ENCODE measurements around the gene GPR137C. TPM values are rescaled to one million over a fixed set of nuclear protein-coding genes. Genes with fewer than 3 reads are reported as not detected.
A peak's percentile ranks its signal among the peaks of the same experiment; 100 is the strongest.
"Not testable (repeated sequence)": the region's sequence is repeated elsewhere in the genome, so short reads cannot be mapped to it uniquely, and the experiment has no call there.

Gene GPR137C
- total RNA-seq, 1 donor from 2014 or later, result 0.65 TPM

DNA sequence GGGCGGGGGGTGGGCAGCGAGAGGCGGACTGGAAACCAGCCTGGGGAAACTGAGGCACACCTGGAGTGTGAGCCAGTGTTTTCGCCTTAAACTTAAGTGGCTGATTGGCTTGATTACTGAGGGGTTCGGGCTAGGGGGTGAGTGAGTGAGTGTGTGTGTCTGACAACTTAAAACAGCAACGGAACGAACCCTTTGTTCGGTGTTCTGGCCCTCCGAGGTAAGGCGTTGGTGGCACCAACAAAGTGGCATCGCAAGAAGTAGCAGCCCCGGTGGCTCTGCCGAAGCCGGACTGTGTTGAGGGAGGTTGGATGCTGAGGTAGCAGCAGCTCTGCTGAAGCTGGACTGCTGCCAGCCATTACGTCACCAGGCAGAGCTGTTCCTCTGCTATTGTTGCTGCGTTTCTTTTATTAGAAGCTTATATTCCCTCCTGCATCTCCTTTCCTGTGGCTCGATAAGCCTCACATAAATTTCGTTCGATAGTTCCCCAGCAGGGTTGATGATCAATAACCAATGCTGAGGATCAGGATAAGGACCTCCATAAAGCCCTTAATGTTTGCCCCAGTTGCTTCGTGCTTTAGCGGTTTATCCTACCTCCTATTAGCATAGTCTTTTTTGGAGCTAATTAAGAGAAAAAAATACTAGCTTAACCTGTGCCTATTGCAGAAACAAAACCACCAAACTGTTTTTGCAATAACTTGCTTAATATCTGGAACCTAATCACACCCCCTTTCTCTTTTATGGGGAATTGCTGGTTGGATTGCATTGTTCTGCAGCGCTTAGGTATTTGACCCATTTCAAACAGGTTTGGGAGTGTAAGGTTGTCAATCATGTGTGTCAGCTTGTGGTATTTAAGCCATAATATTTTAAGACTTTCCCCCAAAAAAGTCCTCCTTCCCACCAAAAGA lies 1.3 kb downstream of the GPR137C start:
- ATAC-seq (ENCODE audit: poor library complexity) (peak; percentile 48), DNase-seq (peak; percentile 93)
- intact Hi-C loops (cut with DNase I), result no loop called here

DNA sequence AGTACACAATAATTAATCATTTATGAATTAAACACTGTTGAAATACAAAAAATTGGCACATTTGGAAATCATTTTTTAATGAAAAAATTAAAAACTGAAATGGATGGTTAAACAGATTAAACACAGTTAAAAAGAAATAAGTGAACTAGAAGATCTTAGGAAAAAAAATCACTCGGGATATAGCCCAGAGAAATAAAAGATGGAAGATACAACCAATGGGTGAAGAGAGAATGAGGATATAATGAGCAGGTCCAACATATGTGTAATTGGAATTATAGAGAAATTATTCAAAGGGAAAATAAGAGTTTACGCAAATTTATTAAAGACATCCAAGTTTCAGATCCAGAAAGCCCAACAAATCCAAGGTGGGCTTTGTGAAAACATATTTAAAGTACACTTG lies 6.1 kb downstream of the GPR137C start:
- intact Hi-C loops (cut with DNase I), result no loop called here
- ATAC-seq (ENCODE audit: poor library complexity), result no peak
- no peak for DNase-seq

DNA sequence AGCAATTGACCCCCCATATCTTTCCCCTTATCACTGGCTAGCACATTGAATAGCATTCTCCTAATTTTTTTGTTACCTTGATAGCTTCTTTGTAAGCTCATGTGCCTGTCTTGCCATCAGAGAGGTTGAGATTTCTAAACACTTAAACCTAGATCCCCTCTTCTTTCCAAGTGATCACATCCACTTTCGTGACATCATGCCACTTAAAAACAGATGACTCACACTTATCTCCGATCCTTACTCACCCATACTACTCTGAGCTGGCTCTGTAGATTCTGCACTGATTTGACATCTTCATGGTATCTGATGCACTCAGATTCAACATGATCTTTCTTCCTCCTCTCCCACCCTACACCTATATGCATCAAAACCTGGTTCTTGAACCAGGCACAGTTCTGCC lies 10.5 kb downstream of the GPR137C start:
- intact Hi-C loops (cut with DNase I), result no loop called here
- DNase-seq (no peak), ATAC-seq (ENCODE audit: poor library complexity) (no peak)

GRCh38 chr14:52568454-52568853 lies 15.8 kb downstream of the GPR137C start:
- ATAC-seq (ENCODE audit: poor library complexity); intact Hi-C loops (cut with DNase I); DNase-seq: not testable (repeated sequence)

DNA sequence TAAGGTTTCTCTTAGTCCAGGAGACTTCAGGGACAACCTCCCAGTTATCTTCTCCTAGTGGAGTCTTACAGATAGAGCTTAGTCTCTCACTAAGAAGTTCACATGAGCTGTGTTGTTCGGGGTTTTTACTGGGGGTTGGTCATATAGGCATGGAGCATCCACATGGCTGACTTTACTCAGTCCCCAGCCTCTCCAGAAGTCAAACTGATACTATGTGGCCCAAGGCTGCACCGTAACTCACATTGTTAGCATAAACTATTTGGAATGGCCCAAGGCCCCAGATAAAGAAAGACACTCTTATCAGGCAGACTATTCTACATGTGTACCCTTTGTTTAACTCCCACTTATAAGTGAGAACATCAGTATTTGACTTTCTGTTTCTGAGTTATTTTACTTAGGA lies 23.2 kb downstream of the GPR137C start:
- DNase-seq (no peak), ATAC-seq (ENCODE audit: poor library complexity) (no peak)

GRCh38 chr14:52583544-52583943 lies 30.9 kb downstream of the GPR137C start:
- intact Hi-C loops (cut with DNase I), result no loop called here
- no peak for ATAC-seq (ENCODE audit: poor library complexity)

More for the DNA sequence above, 23.2 kb downstream of the GPR137C start:
- intact Hi-C loops (cut with DNase I), result no loop called here

DNA sequence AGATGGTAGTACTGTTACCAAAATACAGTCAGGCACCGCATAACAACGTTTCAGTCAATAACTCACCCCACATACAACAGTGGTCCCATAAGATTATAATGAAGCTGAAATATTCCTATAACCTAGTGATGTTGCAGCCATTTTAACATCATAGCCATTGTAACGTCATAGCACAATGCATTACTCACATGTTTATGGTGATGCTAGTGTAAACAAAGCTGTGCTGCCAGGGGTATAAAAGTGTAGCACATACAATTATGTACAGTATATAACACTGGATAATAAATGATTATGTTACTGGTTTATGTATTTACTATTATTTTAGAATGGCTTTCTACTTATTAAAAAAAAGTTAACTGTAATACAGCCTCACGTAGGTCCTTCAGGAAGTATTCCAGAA lies 37.0 kb downstream of the GPR137C start:
- intact Hi-C loops (cut with DNase I), result no loop called here
- ATAC-seq (ENCODE audit: poor library complexity), result no peak

More at GRCh38 chr14:52583544-52583943, 30.9 kb downstream of the GPR137C start:
- no peak for DNase-seq

GRCh38 chr14:52590318-52590717 lies 37.7 kb downstream of the GPR137C start:
- no peak for ATAC-seq (ENCODE audit: poor library complexity)
- DNase-seq, result no peak
- intact Hi-C loops (cut with DNase I), result no loop called here

More for the DNA sequence above, 37.0 kb downstream of the GPR137C start:
- DNase-seq, result no peak

DNA sequence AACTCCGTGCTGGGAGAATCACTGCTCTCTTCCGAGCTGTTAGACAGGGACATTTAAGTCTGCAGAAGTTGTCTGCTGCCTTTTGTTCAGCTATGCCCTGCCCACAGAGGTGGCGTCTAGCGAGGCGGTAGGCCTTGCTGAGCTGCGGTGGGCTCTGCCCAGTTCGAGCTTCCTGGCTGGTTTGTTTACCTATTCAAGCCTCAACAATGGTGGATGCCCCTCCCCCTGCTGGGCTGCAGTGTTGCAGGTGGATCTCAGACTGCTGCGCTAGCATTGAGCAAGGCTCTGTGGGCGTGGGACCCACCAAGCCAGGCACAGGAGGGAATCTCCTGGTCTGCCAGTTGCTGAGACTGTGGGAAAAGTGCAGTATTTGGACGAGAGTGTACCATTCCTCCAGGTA lies 43.7 kb downstream of the GPR137C start:
- DNase-seq, result no peak
- intact Hi-C loops (cut with DNase I), result no loop called here
- no peak for ATAC-seq (ENCODE audit: poor library complexity)

- DNase-seq (no peak), ATAC-seq (ENCODE audit: poor library complexity) (no peak)
- intact Hi-C loops (cut with DNase I), result no loop called here
Measured at GRCh38 chr14:52596861-52597260, 44.2 kb downstream of the GPR137C start.

DNA sequence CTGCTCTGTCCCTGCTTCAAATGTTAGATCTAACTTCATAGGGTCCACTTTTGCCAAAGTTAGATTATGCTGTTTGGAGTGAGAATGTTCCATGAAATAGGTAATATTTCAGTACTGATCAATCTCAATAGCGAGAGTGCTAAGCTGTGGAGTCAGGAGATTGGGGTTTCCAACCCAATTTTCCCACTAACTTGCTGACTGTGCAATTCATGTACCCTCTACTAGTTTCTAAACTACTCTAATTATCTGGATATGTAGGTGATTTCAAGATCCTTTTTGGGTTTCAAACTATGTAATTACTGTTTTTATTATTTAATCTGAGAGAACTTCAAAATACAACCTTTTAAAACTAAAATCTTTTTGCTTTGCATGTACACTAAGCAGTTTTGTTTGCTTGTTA lies 45.9 kb downstream of the GPR137C start:
- intact Hi-C loops (cut with DNase I), result no loop called here
- DNase-seq (no peak), ATAC-seq (ENCODE audit: poor library complexity) (no peak)

DNA sequence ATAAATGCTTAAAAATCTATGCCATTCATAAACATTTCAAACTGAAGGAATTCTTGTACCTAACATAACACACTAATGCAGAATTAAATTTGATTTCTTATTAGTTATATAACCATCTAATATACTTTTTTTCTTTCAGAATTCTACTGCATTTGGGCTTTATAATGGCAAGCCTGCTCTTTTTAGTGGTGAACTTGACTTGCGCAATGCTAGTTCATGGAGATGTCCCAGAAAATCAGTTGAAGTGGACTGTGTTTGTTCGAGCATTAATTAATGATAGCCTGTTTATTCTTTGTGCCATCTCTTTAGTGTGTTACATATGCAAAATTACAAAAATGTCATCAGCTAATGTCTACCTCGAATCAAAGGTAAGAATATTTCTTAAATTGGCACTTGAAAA lies 47.3 kb downstream of the GPR137C start:
- DNase-seq (no peak), ATAC-seq (ENCODE audit: poor library complexity) (no peak)
- intact Hi-C loops (cut with DNase I), result no loop called here

GRCh38 chr14:52602131-52602530 lies 49.5 kb downstream of the GPR137C start:
- intact Hi-C loops (cut with DNase I), result no loop called here
- DNase-seq, result no peak
- ATAC-seq (ENCODE audit: poor library complexity), result no peak

- intact Hi-C loops (cut with DNase I), result no loop called here
- ATAC-seq (ENCODE audit: poor library complexity) (no peak), DNase-seq (no peak)
Measured at GRCh38 chr14:52607061-52607460, 54.4 kb downstream of the GPR137C start.

GRCh38 chr14:52609445-52610044 lies 56.9 kb downstream of the GPR137C start:
- ATAC-seq (ENCODE audit: poor library complexity) (no peak), DNase-seq (no peak)
- intact Hi-C loops (cut with DNase I), result no loop called here

DNA sequence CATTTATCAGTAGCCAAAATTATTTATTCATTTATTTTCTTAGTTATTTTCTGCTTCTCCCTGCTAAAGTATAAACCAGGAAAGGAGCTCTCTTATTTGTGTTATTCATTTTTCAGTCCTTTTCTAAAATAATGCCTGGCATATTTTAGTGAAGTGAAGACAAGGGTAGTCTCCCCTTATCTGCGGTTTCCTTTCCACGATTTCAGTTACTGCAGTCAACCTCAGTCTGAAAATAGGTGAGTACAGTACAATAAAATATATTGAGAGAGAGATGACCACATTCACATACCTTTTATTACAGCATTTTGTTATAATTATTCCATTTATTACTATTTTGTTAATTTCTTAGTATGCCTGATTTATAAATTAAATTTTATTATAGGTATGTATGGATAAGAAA lies 57.6 kb downstream of the GPR137C start:
- no peak for DNase-seq
- intact Hi-C loops (cut with DNase I), result no loop called here

DNA sequence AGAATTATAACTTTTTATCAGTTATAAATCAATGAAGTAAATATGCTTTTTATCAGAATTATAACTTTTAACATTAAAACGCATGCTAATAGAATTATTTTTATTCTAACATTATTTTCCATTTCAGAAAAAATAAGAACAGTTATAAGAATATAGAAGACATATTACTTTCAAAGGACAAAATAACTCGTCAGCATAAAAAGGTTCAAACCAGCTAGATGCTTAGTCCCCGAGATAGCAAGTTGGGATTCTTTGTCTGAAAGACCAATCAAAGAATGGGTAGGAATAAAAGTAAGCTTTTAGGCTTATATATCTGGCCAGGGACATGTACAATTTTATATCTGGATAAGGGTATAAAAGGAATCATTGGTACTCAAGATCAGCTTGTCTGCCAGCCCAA lies 66.0 kb downstream of the GPR137C start:
- DNase-seq, result no peak
- intact Hi-C loops (cut with DNase I), result no loop called here
- no peak for ATAC-seq (ENCODE audit: poor library complexity)

More for the DNA sequence above, 57.6 kb downstream of the GPR137C start:
- ATAC-seq (ENCODE audit: poor library complexity), result no peak

DNA sequence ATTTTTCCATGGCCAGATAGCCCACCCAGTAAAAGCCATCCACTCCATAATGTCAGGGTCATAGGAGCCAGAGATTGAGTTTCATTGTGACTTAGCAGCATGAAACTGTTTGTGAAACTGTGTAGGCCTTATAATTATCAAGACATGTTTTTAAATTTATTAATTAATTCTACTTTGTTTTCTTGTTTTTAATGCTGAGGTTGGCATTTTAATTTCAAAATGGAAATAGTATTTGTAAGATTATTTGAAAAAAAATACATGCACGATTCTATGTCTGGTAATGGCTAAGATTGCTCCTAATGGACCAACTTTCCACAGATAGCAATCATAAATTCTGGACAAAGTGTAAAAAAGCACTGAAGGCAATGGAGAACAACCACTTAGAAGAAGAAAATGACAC lies 67.1 kb downstream of the GPR137C start:
- no peak for ATAC-seq (ENCODE audit: poor library complexity)
- DNase-seq, result no peak
- intact Hi-C loops (cut with DNase I), result no loop called here

DNA sequence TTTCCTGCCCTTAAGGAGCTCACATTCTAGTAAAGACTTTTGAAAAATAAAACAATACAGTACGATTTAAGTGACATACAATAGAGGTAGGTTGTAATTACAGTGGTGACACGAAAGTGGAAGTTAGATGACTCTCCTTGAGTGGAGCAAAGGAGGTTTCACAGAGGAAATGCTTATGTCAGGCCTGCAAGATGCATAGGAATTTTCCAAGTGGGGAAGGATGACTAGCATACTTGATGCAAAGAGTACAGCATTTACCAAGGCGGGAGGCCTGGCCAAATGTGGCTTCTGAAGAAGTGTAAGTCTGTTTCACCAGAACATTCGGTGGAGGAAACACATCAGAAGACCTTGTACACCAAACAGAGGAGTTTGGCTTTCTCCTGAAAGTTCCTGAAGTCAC lies 87.5 kb downstream of the GPR137C start:
- intact Hi-C loops (cut with DNase I), result no loop called here
- ATAC-seq (ENCODE audit: poor library complexity), result no peak
- no peak for DNase-seq

DNA sequence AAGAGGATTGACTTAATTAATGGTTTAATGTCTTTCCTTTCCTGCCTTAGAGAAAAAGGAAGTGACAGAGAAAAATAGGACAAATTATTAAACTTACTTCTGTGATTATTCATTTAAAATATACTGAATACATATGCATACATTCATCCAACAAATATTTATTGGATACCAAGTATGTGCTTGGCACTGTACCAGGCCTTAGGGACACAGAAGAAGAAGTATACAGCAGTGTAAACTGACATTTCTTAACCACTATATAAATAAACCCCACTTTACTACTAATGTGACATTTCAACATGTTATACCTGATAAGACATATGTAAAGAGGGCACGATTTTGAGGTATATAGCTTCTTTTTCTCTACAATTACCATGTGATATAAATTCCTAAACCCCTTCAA lies 89.1 kb downstream of the GPR137C start:
- no peak for ATAC-seq (ENCODE audit: poor library complexity)
- intact Hi-C loops (cut with DNase I), result no loop called here
- no peak for DNase-seq
